ENCODE results near the gene CSNK1G1. TPM values are rescaled to one million over a fixed set of nuclear protein-coding genes. Genes with fewer than 3 reads are reported as not detected.

CSNK1G1 gene
- polyA plus RNA-seq, 1 of the 3 experiments (the other 2 are of a cell fraction) = 10.2 TPM

- H2AFZ ChIP-seq (ENCODE audit: low read depth) = no peak overlapping the region
- H3K27ac ChIP-seq (ENCODE audit: low read depth in 2 of 2, low read length in 1 of 2) = no peak overlapping the region
- peaks cover 21% of the 10 kb centered on the region for H3F3A ChIP-seq (replicated peaks; ENCODE audit: insufficient read depth)
- no peak overlapping the region for H3K4me2 ChIP-seq
- no peaks in the 10 kb centered on the region for H4K20me1 ChIP-seq (ENCODE audit: insufficient read depth)
- 76% methylated on average over 2 of the region's 2 CpGs for WGBS (ENCODE audit: low lambda C conversion rate)
- POLR2A ChIA-PET = no interaction called here
- peaks cover 0 to 26% of the 10 kb centered on the region in 2 experiments; a peak in 2 of 4 replicates for H3K4me1 ChIP-seq (ENCODE audit: control insufficient read depth in 1 of 2, insufficient read depth in 2 of 2, low read depth in 1 of 2, low read length in 1 of 2)
- peaks cover 75% of the 10 kb centered on the region for H3K79me2 ChIP-seq (ENCODE audit: insufficient read depth)
- no peak for TF ChIP-seq NRF1 (IDR thresholded peaks at IDR 0.05; ENCODE audit: low read depth, low read length)
- TF ChIP-seq YY1 (IDR thresholded peaks at IDR 0.05; ENCODE audit: low read depth) = no peak
- no peak for TF ChIP-seq ELF1 (IDR thresholded peaks at IDR 0.05)
- TF ChIP-seq USF1 (IDR thresholded peaks at IDR 0.05; ENCODE audit: borderline replicate concordance, low read depth) = no peak
- no peak for TF ChIP-seq SMC3 (IDR thresholded peaks at IDR 0.05; ENCODE audit: low read depth, low read length)
- TF ChIP-seq ZBTB33 (IDR thresholded peaks at IDR 0.05; ENCODE audit: borderline replicate concordance, low read depth) = no peak
- TF ChIP-seq, protein P1, sequence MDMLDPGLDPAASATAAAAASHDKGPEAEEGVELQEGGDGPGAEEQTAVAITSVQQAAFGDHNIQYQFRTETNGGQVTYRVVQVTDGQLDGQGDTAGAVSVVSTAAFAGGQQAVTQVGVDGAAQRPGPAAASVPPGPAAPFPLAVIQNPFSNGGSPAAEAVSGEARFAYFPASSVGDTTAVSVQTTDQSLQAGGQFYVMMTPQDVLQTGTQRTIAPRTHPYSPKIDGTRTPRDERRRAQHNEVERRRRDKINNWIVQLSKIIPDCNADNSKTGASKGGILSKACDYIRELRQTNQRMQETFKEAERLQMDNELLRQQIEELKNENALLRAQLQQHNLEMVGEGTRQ (IDR thresholded peaks at IDR 0.05; ENCODE audit: borderline replicate concordance, low read depth, low read length) = no peak
- no peak for TF ChIP-seq EZH2phosphoT487 (IDR thresholded peaks at IDR 0.05; ENCODE audit: borderline replicate concordance, low read depth)
- no peak for TF ChIP-seq POLR2AphosphoS5 (IDR thresholded peaks at IDR 0.05; ENCODE audit: low read depth, low read length)
- TF ChIP-seq FOXM1 (IDR thresholded peaks at IDR 0.05; ENCODE audit: low read depth) = no peak
- no peak for TF ChIP-seq GABPA (IDR thresholded peaks at IDR 0.05; ENCODE audit: low read depth)
- TF ChIP-seq FOSL2 (IDR thresholded peaks at IDR 0.05; ENCODE audit: borderline replicate concordance, low read depth) = no peak
- no peak for TF ChIP-seq RCOR1 (IDR thresholded peaks at IDR 0.05; ENCODE audit: low read length)
- TF ChIP-seq, protein P2, sequence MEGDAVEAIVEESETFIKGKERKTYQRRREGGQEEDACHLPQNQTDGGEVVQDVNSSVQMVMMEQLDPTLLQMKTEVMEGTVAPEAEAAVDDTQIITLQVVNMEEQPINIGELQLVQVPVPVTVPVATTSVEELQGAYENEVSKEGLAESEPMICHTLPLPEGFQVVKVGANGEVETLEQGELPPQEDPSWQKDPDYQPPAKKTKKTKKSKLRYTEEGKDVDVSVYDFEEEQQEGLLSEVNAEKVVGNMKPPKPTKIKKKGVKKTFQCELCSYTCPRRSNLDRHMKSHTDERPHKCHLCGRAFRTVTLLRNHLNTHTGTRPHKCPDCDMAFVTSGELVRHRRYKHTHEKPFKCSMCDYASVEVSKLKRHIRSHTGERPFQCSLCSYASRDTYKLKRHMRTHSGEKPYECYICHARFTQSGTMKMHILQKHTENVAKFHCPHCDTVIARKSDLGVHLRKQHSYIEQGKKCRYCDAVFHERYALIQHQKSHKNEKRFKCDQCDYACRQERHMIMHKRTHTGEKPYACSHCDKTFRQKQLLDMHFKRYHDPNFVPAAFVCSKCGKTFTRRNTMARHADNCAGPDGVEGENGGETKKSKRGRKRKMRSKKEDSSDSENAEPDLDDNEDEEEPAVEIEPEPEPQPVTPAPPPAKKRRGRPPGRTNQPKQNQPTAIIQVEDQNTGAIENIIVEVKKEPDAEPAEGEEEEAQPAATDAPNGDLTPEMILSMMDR (IDR thresholded peaks at IDR 0.05) = no peak
- TF ChIP-seq MEF2A (IDR thresholded peaks at IDR 0.05; ENCODE audit: borderline replicate concordance, low read depth) = no peak
- TF ChIP-seq EP300 (IDR thresholded peaks at IDR 0.05; ENCODE audit: borderline replicate concordance in 1 of 2, low read depth in 1 of 2, low read length in 1 of 2) = no peak
- no peak for TF ChIP-seq RFX5 (IDR thresholded peaks at IDR 0.05; ENCODE audit: low read length)
- no peak for TF ChIP-seq JUND (IDR thresholded peaks at IDR 0.05)
- no peak for TF ChIP-seq IRF3 (IDR thresholded peaks at IDR 0.05; ENCODE audit: low read depth, low read length)
- TF ChIP-seq MXI1 (IDR thresholded peaks at IDR 0.05; ENCODE audit: low read depth, low read length) = no peak
- H3K36me3 ChIP-seq (replicated peaks in 1 of 2; ENCODE audit: control insufficient read depth in 1 of 2, insufficient read depth in 2 of 2, low read length in 1 of 2) = no peaks in the 10 kb centered on the region
- H3K9me2 ChIP-seq = no peaks in the 10 kb centered on the region
- H3K27me3 ChIP-seq (ENCODE audit: insufficient read depth) = no peaks in the 10 kb centered on the region
- no peak overlapping the region for H3K4me3 ChIP-seq (ENCODE audit: low read depth in 2 of 2, low read length in 1 of 2)
- no peak overlapping the region for H3K9ac ChIP-seq
- no peaks in the 10 kb centered on the region for H3K9me3 ChIP-seq
- CTCF ChIA-PET = interaction anchor here (1.2 to 1.3 kb wide), 2 partner anchors 15 to 19 kb away, joined by 4 read pairs; no protein-coding TSS in a partner anchor
- DNase-seq = no peak
Observed at GRCh38 chr15:64236156-64236894, 119.6 kb downstream of the CSNK1G1 start.

Measured in SK-N-SH (cell line).